MCF 10A (cell line): ENCODE results near the gene ERGIC2. TPM values are rescaled to one million over a fixed set of nuclear protein-coding genes. Genes with fewer than 3 reads are reported as not detected.

Experiments
- BruUV-seq: library from RNA; stranded (reverse); fragments of 400-500 nt; replicated peaks from 2 replicates; lab custom pipeline; 2021; lab: Mats Ljungman, UMichigan
- CTCF ChIA-PET: fragments of 300-600 bp; sonication (Branson Sonifier 250); formaldehyde crosslinking; extraction: SDS; loops from one replicate; lab custom pipeline; 2021; ENCODE audit warnings: antibody characterized with exemption, inconsistent platforms; lab: Yijun Ruan, JAX
- POLR2A ChIA-PET: fragments of 300-600, 350-650 bp; sonication (Branson Sonifier 250); formaldehyde crosslinking; extraction: SDS; loops from one replicate; lab custom pipeline; 2020; ENCODE audit warnings: antibody characterized with exemption, inconsistent platforms; lab: Yijun Ruan, JAX
- DNase-seq: peaks from one replicate; pipeline ENCODE4 v3.0.0-alpha.2; 2018; ENCODE audit not compliant: unreplicated experiment
- H3K27ac Mint-ChIP-seq: one replicate; pipeline ENCODE4 v1.8.0; 2022; ENCODE audit warnings: mild to moderate bottlenecking, low read depth, mixed read lengths; ENCODE audit not compliant: unreplicated experiment
- H3K27me3 Mint-ChIP-seq: one replicate; pipeline ENCODE4 v1.8.0; 2022; ENCODE audit warnings: mixed read lengths; ENCODE audit not compliant: insufficient read depth, unreplicated experiment
- H3K36me3 Mint-ChIP-seq: one replicate; pipeline ENCODE4 v1.8.0; 2022; ENCODE audit warnings: mild to moderate bottlenecking, moderate library complexity, mixed read lengths; ENCODE audit not compliant: insufficient read depth, unreplicated experiment
- H3K4me1 Mint-ChIP-seq: one replicate; pipeline ENCODE4 v1.8.0; 2022; ENCODE audit warnings: mixed read lengths; ENCODE audit not compliant: insufficient read depth, unreplicated experiment
- H3K4me3 Mint-ChIP-seq: one replicate; pipeline ENCODE4 v1.8.0; 2022; ENCODE audit warnings: mild to moderate bottlenecking, moderate library complexity, mixed read lengths; ENCODE audit not compliant: unreplicated experiment
- H3K9me3 Mint-ChIP-seq: one replicate; pipeline ENCODE4 v1.8.0; 2022; ENCODE audit warnings: mixed read lengths; ENCODE audit not compliant: unreplicated experiment
- intact Hi-C: fragments of 100-400 bp; cut with micrococcal nuclease; formaldehyde crosslinking; loops from 2 replicates; pipeline ENCODE4 v1.14.1; 2022
- total RNA-seq: library from RNA; stranded (reverse); gene quantifications from 2 replicates; pipeline ENCODE4 v1.2.3, GENCODE V29; 2022
- TF ChIP-seq, protein P1 (sequence below): fragments of 200-600 bp; IDR thresholded peaks from one replicate; pipeline ENCODE4 v1.8.0; 2022; ENCODE audit warnings: antibody characterized with exemption, mild to moderate bottlenecking; ENCODE audit not compliant: unreplicated experiment

Gene ERGIC2
- total RNA-seq, 1 experiment from 2014 or later = 63.6 TPM

DNA sequence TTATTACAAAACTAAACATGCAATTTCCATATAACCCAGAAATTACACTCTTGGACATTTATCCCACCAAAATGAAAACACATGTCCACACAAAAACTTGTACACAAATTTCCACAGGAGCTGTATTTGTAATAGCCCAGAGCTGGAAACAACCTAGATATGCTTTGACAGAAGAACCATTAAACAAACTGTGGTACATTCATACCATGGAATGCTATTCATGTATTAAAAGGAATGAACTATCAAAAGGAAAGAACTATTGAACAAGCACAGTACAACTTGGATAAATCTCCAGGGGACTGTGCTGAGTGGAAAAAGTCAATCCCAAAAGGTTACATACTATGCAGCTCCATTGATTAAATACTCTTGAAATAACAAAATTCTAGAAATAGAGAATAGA is 35.8 kb upstream of the ERGIC2 start:
- Mint-ChIP-seq H3K27me3 (no peaks in the 10 kb centered on the region), H3K27ac (no peak overlapping the region), H3K4me3 (no peak overlapping the region), H3K36me3 (peaks cover 44% of the 10 kb centered on the region), H3K9me3 (no peaks in the 10 kb centered on the region), H3K4me1 (no peaks in the 10 kb centered on the region)
- intact Hi-C loops = no loop called here
- no TSS peak for BruUV-seq
- DNase-seq = no peak
- TF ChIP-seq, protein P1, sequence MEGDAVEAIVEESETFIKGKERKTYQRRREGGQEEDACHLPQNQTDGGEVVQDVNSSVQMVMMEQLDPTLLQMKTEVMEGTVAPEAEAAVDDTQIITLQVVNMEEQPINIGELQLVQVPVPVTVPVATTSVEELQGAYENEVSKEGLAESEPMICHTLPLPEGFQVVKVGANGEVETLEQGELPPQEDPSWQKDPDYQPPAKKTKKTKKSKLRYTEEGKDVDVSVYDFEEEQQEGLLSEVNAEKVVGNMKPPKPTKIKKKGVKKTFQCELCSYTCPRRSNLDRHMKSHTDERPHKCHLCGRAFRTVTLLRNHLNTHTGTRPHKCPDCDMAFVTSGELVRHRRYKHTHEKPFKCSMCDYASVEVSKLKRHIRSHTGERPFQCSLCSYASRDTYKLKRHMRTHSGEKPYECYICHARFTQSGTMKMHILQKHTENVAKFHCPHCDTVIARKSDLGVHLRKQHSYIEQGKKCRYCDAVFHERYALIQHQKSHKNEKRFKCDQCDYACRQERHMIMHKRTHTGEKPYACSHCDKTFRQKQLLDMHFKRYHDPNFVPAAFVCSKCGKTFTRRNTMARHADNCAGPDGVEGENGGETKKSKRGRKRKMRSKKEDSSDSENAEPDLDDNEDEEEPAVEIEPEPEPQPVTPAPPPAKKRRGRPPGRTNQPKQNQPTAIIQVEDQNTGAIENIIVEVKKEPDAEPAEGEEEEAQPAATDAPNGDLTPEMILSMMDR = no peak
- CTCF ChIA-PET = interaction anchor here (0.6 kb wide), 1 partner anchor 1117 kb away, joined by 4 read pairs; no protein-coding TSS in a partner anchor
- POLR2A ChIA-PET = no interaction called here

DNA sequence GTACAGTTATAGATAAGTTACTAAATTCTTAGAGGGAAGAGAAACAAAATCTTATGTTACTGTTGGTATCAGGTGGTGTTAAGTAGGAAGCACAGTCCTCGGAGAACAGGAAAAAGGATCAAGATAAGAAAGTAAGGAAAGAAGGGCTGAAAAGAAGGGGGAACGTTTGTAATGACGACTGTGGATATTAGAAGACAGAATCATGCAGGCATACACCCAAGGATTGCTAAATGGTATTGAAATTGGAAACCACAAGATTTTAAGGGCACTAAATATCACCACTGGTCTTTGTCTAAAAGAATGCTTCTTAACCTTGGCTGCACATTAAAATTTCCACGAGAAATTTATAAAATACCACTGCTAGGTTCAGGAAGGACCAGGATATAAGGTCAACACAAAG is 34.1 kb upstream of the ERGIC2 start:
- H3K4me1 Mint-ChIP-seq = no peaks in the 10 kb centered on the region
- CTCF ChIA-PET = no interaction called here
- no peak overlapping the region for H3K27ac Mint-ChIP-seq
- H3K27me3 Mint-ChIP-seq = no peaks in the 10 kb centered on the region
- TF ChIP-seq, protein P1 = no peak
- no TSS peak for BruUV-seq
- no peak overlapping the region for H3K4me3 Mint-ChIP-seq
- intact Hi-C loops = no loop called here
- POLR2A ChIA-PET = interaction anchor here (0.7 kb wide), 1 partner anchor 1232 kb away, joined by 3 read pairs; no protein-coding TSS in a partner anchor
- H3K36me3 Mint-ChIP-seq = peaks cover 53% of the 10 kb centered on the region
- no peak for DNase-seq
- H3K9me3 Mint-ChIP-seq = peaks cover 7% of the 10 kb centered on the region

DNA sequence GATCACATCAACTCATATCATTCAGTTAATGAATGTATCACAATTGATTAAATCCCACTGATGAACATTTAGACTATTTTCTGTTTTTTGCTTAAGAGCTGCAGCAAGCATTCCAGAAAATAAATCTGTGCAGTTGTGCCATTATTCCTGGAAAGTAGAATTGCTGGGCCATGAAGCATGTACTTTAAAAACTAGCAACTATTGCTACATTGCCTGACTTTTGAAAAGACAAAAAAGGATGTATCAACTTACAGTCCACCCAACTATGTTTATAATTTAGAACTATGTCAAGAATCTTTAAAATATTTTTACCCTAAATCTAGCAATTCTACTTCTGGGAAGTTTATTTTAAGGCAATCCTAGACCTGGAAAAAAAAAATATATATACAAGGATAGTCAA is 33.4 kb upstream of the ERGIC2 start:
- TF ChIP-seq, protein P1 = no peak
- no peaks in the 10 kb centered on the region for H3K4me1 Mint-ChIP-seq
- peaks cover 7% of the 10 kb centered on the region for H3K9me3 Mint-ChIP-seq
- no peak overlapping the region for H3K4me3 Mint-ChIP-seq
- DNase-seq = no peak
- no peaks in the 10 kb centered on the region for H3K27me3 Mint-ChIP-seq
- intact Hi-C loops = no loop called here
- peaks cover 54% of the 10 kb centered on the region for H3K36me3 Mint-ChIP-seq
- POLR2A ChIA-PET = no interaction called here
- no peak overlapping the region for H3K27ac Mint-ChIP-seq
- no TSS peak for BruUV-seq
- CTCF ChIA-PET = no interaction called here

DNA sequence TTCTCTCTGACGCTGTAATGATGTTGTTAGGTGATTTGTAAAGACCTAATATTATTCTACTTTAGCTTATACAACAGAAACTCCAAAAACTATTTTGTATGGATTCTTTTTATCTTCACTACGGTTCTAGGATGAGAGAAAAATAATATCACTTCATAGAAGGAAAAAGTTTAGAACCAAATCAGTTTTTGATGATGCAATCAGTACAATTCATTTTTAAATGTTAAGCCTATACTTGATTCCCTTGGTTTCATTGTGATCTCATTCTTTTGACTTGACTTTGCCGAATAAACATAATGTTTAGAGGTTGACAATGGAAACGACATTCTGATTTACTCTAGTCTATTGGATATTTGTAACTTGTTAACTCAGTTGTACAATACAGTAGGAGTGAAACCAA is 24.6 kb upstream of the ERGIC2 start:
- Mint-ChIP-seq H3K27ac (no peak overlapping the region), H3K36me3 (peaks cover 30% of the 10 kb centered on the region), H3K4me3 (no peak overlapping the region), H3K27me3 (no peaks in the 10 kb centered on the region), H3K4me1 (no peaks in the 10 kb centered on the region), H3K9me3 (no peaks in the 10 kb centered on the region)
- CTCF ChIA-PET = no interaction called here
- POLR2A ChIA-PET = no interaction called here
- BruUV-seq = no TSS peak
- intact Hi-C loops = no loop called here
- TF ChIP-seq, protein P1 = no peak
- no peak for DNase-seq
